Parathyroid adenoma (tissue), 2 donors: ENCODE results near the gene PRICKLE2.

Experiments
- H2AFZ ChIP-seq: fragments of 300-600 bp; sonication (generic); one replicate; pipeline ENCODE4 v1.7.0; 2017; ENCODE audit warnings: antibody characterized with exemption, mild to moderate bottlenecking
- H3K27ac ChIP-seq: fragments of 300-600 bp; sonication (generic); one replicate; pipeline ENCODE4 v1.7.0; 2017
- H3K27me3 ChIP-seq: fragments of 300-600 bp; sonication (generic); one replicate; pipeline ENCODE4 v1.7.0; 2017; ENCODE audit warnings: low read length; ENCODE audit not compliant: control insufficient read depth, insufficient read depth
- H3K36me3 ChIP-seq: fragments of 300-600 bp; sonication (generic); one replicate; pipeline ENCODE4 v1.7.0; 2017; ENCODE audit warnings: low read length; ENCODE audit not compliant: control insufficient read depth, insufficient read depth
- H3K4me1 ChIP-seq: fragments of 300-600 bp; sonication (generic); one replicate; pipeline ENCODE4 v1.7.0; 2017; ENCODE audit warnings: control low read depth
- H3K4me2 ChIP-seq: fragments of 300-600 bp; sonication (generic); one replicate; pipeline ENCODE4 v1.7.0; 2017; ENCODE audit warnings: low read length
- H3K4me3 ChIP-seq: fragments of 300-600 bp; sonication (generic); one replicate; pipeline ENCODE4 v1.7.0; 2017; ENCODE audit warnings: low read depth, low read length
- H3K79me2 ChIP-seq: fragments of 300-600 bp; sonication (generic); one replicate; pipeline ENCODE4 v1.7.0; 2017; ENCODE audit warnings: control low read depth
- H3K9ac ChIP-seq: fragments of 300-600 bp; sonication (generic); one replicate; pipeline ENCODE4 v1.7.0; 2017; ENCODE audit warnings: mild to moderate bottlenecking
- H3K9me3 ChIP-seq: fragments of 300-600 bp; sonication (generic); one replicate; pipeline ENCODE4 v1.7.0; 2017; ENCODE audit warnings: low read length; ENCODE audit not compliant: control insufficient read depth
- TF ChIP-seq, protein P1 (sequence below): fragments of 300-600 bp; sonication (generic); IDR thresholded peaks from one replicate; pipeline ENCODE4 v1.7.0; 2017; ENCODE audit warnings: antibody characterized with exemption, mild to moderate bottlenecking
- donor health status: primary hyperparathyroidism.

Gene PRICKLE2

GRCh38 chr3:64122476-64122875, 102.8 kb downstream of the PRICKLE2 start:
- Histone ChIP-seq H3K9ac (no peak overlapping the region), H3K4me2 (peak overlapping the region; percentile 95), H3K9me3 (no peaks in the 10 kb centered on the region), H3K4me1 (no peaks in the 10 kb centered on the region), H3K36me3 (no peaks in the 10 kb centered on the region), H3K27ac (no peak overlapping the region), H3K79me2 (no peaks in the 10 kb centered on the region), H2AFZ (no peak overlapping the region), H3K27me3 (no peaks in the 10 kb centered on the region), H3K4me3 (peak overlapping the region; percentile 68)
- TF ChIP-seq, protein P1, sequence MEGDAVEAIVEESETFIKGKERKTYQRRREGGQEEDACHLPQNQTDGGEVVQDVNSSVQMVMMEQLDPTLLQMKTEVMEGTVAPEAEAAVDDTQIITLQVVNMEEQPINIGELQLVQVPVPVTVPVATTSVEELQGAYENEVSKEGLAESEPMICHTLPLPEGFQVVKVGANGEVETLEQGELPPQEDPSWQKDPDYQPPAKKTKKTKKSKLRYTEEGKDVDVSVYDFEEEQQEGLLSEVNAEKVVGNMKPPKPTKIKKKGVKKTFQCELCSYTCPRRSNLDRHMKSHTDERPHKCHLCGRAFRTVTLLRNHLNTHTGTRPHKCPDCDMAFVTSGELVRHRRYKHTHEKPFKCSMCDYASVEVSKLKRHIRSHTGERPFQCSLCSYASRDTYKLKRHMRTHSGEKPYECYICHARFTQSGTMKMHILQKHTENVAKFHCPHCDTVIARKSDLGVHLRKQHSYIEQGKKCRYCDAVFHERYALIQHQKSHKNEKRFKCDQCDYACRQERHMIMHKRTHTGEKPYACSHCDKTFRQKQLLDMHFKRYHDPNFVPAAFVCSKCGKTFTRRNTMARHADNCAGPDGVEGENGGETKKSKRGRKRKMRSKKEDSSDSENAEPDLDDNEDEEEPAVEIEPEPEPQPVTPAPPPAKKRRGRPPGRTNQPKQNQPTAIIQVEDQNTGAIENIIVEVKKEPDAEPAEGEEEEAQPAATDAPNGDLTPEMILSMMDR, result no peak

GRCh38 chr3:64121750-64122311, 103.4 kb downstream of the PRICKLE2 start:
- no peak overlapping the region for H3K27ac ChIP-seq
- H3K9ac ChIP-seq, result no peak overlapping the region
- no peaks in the 10 kb centered on the region for H3K4me1 ChIP-seq
- H2AFZ ChIP-seq, result no peak overlapping the region
- no peaks in the 10 kb centered on the region for H3K36me3 ChIP-seq
- H3K27me3 ChIP-seq, result no peaks in the 10 kb centered on the region
- H3K4me2 ChIP-seq, result peak overlapping the region; percentile 95
- no peaks in the 10 kb centered on the region for H3K79me2 ChIP-seq
- peak overlapping the region; percentile 68 for H3K4me3 ChIP-seq
- H3K9me3 ChIP-seq, result no peaks in the 10 kb centered on the region
- TF ChIP-seq, protein P1, result no peak

- Histone ChIP-seq H3K4me1 (no peaks in the 10 kb centered on the region), H3K9me3 (no peaks in the 10 kb centered on the region), H3K4me3 (peak overlapping the region; percentile 68), H3K27me3 (no peaks in the 10 kb centered on the region), H3K9ac (no peak overlapping the region), H3K36me3 (no peaks in the 10 kb centered on the region), H3K4me2 (peak overlapping the region; percentile 95), H3K27ac (no peak overlapping the region), H3K79me2 (no peaks in the 10 kb centered on the region), H2AFZ (no peak overlapping the region)
- TF ChIP-seq, protein P1, result no peak
Observed at GRCh38 chr3:64120876-64121275, 104.4 kb downstream of the PRICKLE2 start.

DNA sequence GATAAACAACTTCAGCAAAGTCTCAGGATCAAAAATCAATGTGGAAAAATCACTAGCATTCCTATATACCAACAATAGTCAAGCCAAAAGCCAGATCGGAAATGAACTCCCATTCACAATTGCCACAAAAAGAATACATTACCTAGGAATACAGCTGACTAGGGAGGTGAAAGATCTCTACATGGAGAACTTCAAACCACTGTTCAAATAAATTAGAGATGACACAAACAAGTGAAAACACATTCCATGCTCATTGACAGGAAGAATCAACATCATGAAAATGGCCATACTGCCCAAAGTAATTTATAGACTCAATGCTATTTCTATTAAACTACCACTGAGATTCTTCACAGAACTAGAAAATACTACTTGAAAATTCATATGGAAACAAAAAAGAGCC, 107.8 kb downstream of the PRICKLE2 start:
- Histone ChIP-seq H3K4me2 (peak overlapping the region; percentile 59), H3K4me3 (peak overlapping the region; percentile 35)
- TF ChIP-seq, protein P1, result no peak

DNA sequence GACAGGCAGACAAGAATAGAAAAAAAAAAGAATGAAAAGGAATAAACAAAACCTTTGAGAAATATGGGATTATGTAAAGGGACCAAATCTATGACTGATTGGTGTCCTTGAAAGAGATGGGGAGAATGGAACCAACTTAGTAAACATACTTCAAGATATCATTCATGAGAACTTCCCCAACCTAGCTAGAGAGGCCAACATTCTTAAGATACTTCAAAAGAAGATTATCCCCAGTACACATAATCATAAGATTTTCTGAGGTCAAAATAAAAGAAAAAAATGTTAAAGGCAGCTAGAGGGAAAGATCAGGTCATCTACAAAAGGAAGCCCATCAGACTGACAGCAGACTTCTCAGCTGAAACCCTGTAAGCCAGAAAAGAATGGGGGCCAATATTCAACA, 110.6 kb downstream of the PRICKLE2 start:
- Histone ChIP-seq H3K79me2 (no peaks in the 10 kb centered on the region), H3K9ac (no peak overlapping the region), H3K4me2 (peak overlapping the region; percentile 48), H3K9me3 (no peaks in the 10 kb centered on the region), H3K4me1 (no peaks in the 10 kb centered on the region), H3K4me3 (no peak overlapping the region), H2AFZ (no peak overlapping the region), H3K27me3 (no peaks in the 10 kb centered on the region), H3K36me3 (peaks cover 7% of the 10 kb centered on the region), H3K27ac (no peak overlapping the region)
- TF ChIP-seq, protein P1, result no peak

More for the DNA sequence above, 107.8 kb downstream of the PRICKLE2 start:
- H3K4me1 ChIP-seq, result no peaks in the 10 kb centered on the region
- H2AFZ ChIP-seq, result no peak overlapping the region
- no peak overlapping the region for H3K9ac ChIP-seq
- H3K79me2 ChIP-seq, result no peaks in the 10 kb centered on the region
- no peak overlapping the region for H3K27ac ChIP-seq
- H3K27me3 ChIP-seq, result no peaks in the 10 kb centered on the region
- no peaks in the 10 kb centered on the region for H3K9me3 ChIP-seq
- H3K36me3 ChIP-seq, result peaks cover 7% of the 10 kb centered on the region
